H1 (cell line): ENCODE data around the gene CBLC. TPM values are rescaled to one million over a fixed set of nuclear protein-coding genes. Genes with fewer than 3 reads are reported as not detected.

Experiments used
- CTCF ChIA-PET: fragments of 300-600 bp; sonication (Branson Sonifier 250); formaldehyde crosslinking; loops from one replicate; lab custom pipeline; 2021; ENCODE audit not compliant: partially characterized antibody; lab: Charles Lee
- POLR2A ChIA-PET: fragments of 300-600 bp; sonication (Branson Sonifier 250); formaldehyde crosslinking; loops from one replicate; lab custom pipeline; 2021; ENCODE audit warnings: inconsistent platforms; ENCODE audit not compliant: partially characterized antibody; lab: Charles Lee
- DNase-seq, 2 experiments: peaks; one replicate each; pipeline versions ENCODE4 v3.0.0 to v3.0.0-alpha.2; 2010 to 2022; ENCODE audit warnings: low spot score in 2 of 2, low read depth in 1 of 2, mixed read lengths in 1 of 2
- FAIRE-seq: peaks from 2 replicates; lab custom pipeline; 2011; peaks lifted over from hg19 to GRCh38; lab: Jason Lieb, UNC
- H2AFZ ChIP-seq: 2 replicates; pipeline ENCODE4 v1.8.1; 2012; ENCODE audit warnings: low read length, inconsistent platforms
- H2AK5ac ChIP-seq: 2 replicates; pipeline ENCODE4 v1.6.1; 2013; ENCODE audit warnings: low read depth, low read length
- H2BK120ac ChIP-seq: replicated peaks from 2 replicates; pipeline ENCODE3; 2013; ENCODE audit warnings: low read depth, low read length, inconsistent platforms
- H2BK12ac ChIP-seq: 2 replicates; pipeline ENCODE4 v1.6.1; 2013; ENCODE audit warnings: low read depth, low read length
- H2BK15ac ChIP-seq: 2 replicates; pipeline ENCODE4 v1.6.1; 2013; ENCODE audit warnings: low read length
- H2BK20ac ChIP-seq: 2 replicates; pipeline ENCODE4 v1.6.1; 2013; ENCODE audit warnings: low read length
- H2BK5ac ChIP-seq: 2 replicates; pipeline ENCODE4 v1.6.1; 2013; ENCODE audit warnings: low read depth, low read length
- H3K14ac ChIP-seq: 2 replicates; pipeline ENCODE4 v1.6.1; 2013; ENCODE audit warnings: inconsistent platforms; ENCODE audit not compliant: insufficient read length
- H3K18ac ChIP-seq: 2 replicates; pipeline ENCODE4 v1.6.1; 2013; ENCODE audit warnings: low read length; ENCODE audit errors: extremely low read depth
- H3K23ac ChIP-seq: 2 replicates; pipeline ENCODE4 v1.6.1; 2013; ENCODE audit warnings: inconsistent platforms; ENCODE audit not compliant: insufficient read length
- H3K23me2 ChIP-seq: 2 replicates; pipeline ENCODE4 v1.6.1; 2013; ENCODE audit warnings: low read depth, low read length
- H3K27ac ChIP-seq: 2 replicates; pipeline ENCODE4 v1.6.1; 2011; ENCODE audit warnings: low read depth, low read length, inconsistent platforms
- H3K27me3 ChIP-seq, 4 experiments: replicated peaks in 1 of 4; 1 replicate in 1 of 4; 2 replicates in 3 of 4; pipeline versions ENCODE4 v1.6.1 to v1.8.1; 2011 to 2013; ENCODE audit warnings: low read length in 3 of 4, mild to moderate bottlenecking in 3 of 4, inconsistent platforms in 2 of 4, mixed read lengths in 2 of 4, moderate library complexity in 1 of 4; ENCODE audit not compliant: control insufficient read depth in 3 of 4, insufficient read depth in 3 of 4; ENCODE audit errors: extremely low read depth in 1 of 4
- H3K36me3 ChIP-seq, 4 experiments: 2 replicates each; pipeline versions ENCODE4 v1.6.1 to v1.8.1; 2011 to 2013; ENCODE audit warnings: mild to moderate bottlenecking in 4 of 4, low read length in 3 of 4, moderate library complexity in 2 of 4, control low read depth in 1 of 4, inconsistent platforms in 1 of 4; ENCODE audit not compliant: insufficient read depth in 4 of 4, control insufficient read depth in 2 of 4
- H3K4ac ChIP-seq: replicated peaks from 2 replicates; pipeline ENCODE3; 2013; ENCODE audit warnings: low read length, low read depth, mixed read lengths, inconsistent platforms; ENCODE audit not compliant: insufficient read length
- H3K4me1 ChIP-seq, 4 experiments: replicated peaks in 1 of 4; 1 replicate in 1 of 4; 2 replicates in 3 of 4; pipeline versions ENCODE4 v1.6.1 to v1.8.1; 2011 to 2013; ENCODE audit warnings: low read length in 3 of 4, inconsistent platforms in 2 of 4, mixed read lengths in 1 of 4; ENCODE audit not compliant: insufficient read depth in 4 of 4, control insufficient read depth in 3 of 4
- H3K4me2 ChIP-seq, 2 experiments: 2 replicates each; pipeline versions ENCODE4 v1.6.1 to v1.8.1; 2011 to 2013; ENCODE audit warnings: low read depth in 2 of 2, low read length in 2 of 2, control low read depth in 1 of 2, inconsistent platforms in 1 of 2, mild to moderate bottlenecking in 1 of 2; ENCODE audit not compliant: insufficient read depth in 1 of 2
- H3K4me3 ChIP-seq, 4 experiments: fragments of 200-600, 300-600 bp in 1 of 4; sonication (generic), shearing (Covaris generic), sonication (Bioruptor Twin) in 1 of 4; 2 replicates each; pipeline versions ENCODE4 v1.5.1 to v1.8.1; 2011 to 2016; ENCODE audit warnings: low read length in 4 of 4, low read depth in 3 of 4, control low read depth in 2 of 4, inconsistent platforms in 2 of 4, mild to moderate bottlenecking in 2 of 4, mixed read lengths in 1 of 4, moderate library complexity in 1 of 4; ENCODE audit not compliant: insufficient read depth in 2 of 4; ENCODE audit errors: extremely low read depth in 1 of 4
- H3K56ac ChIP-seq: replicated peaks from 2 replicates; pipeline ENCODE3; 2013; ENCODE audit warnings: low read depth, mild to moderate bottlenecking, mixed read lengths, low read length, inconsistent platforms; ENCODE audit not compliant: insufficient read length
- H3K79me1 ChIP-seq: 2 replicates; pipeline ENCODE4 v1.6.1; 2013; ENCODE audit warnings: low read depth, low read length, control low read depth
- H3K79me2 ChIP-seq, 2 experiments: 2 replicates each; pipeline versions ENCODE4 v1.6.1 to v1.8.1; 2012 to 2013; ENCODE audit warnings: low read length in 2 of 2, mild to moderate bottlenecking in 2 of 2, inconsistent platforms in 1 of 2; ENCODE audit not compliant: insufficient read depth in 2 of 2, control insufficient read depth in 1 of 2
- H3K9ac ChIP-seq, 4 experiments: replicated peaks in 1 of 4; 1 replicate in 1 of 4; 2 replicates in 3 of 4; pipeline versions ENCODE4 v1.6.1 to v1.8.1; 2011 to 2013; ENCODE audit warnings: low read depth in 3 of 4, low read length in 3 of 4, control low read depth in 2 of 4, mild to moderate bottlenecking in 2 of 4, moderate library complexity in 2 of 4, inconsistent platforms in 1 of 4; ENCODE audit errors: extremely low read depth in 1 of 4
- H3K9me3 ChIP-seq, 2 experiments: 2 replicates each; pipeline versions ENCODE4 v1.6.1 to v1.8.1; 2012 to 2013; ENCODE audit warnings: mild to moderate bottlenecking in 2 of 2, moderate library complexity in 2 of 2, control low read depth in 1 of 2, inconsistent platforms in 1 of 2, low read depth in 1 of 2, low read length in 1 of 2, mixed read lengths in 1 of 2; ENCODE audit not compliant: insufficient read depth in 2 of 2
- H4K20me1 ChIP-seq, 2 experiments: replicated peaks in 1 of 2; 2 replicates each; pipeline versions ENCODE3 to v1.8.1; 2011 to 2013; ENCODE audit warnings: inconsistent platforms in 2 of 2, low read length in 2 of 2, mild to moderate bottlenecking in 1 of 2; ENCODE audit not compliant: insufficient read depth in 2 of 2, control insufficient read depth in 1 of 2
- H4K5ac ChIP-seq: 2 replicates; pipeline ENCODE4 v1.6.1; 2013; ENCODE audit warnings: low read length, low read depth, mixed read lengths, inconsistent platforms; ENCODE audit not compliant: insufficient read length
- H4K8ac ChIP-seq: 2 replicates; pipeline ENCODE4 v1.8.0; 2013; ENCODE audit warnings: mild to moderate bottlenecking, moderate library complexity, low read length, inconsistent platforms; ENCODE audit not compliant: insufficient read depth; ENCODE audit errors: extremely low read depth
- H4K91ac ChIP-seq: replicated peaks from 2 replicates; pipeline ENCODE3; 2013; ENCODE audit warnings: low read length, mixed read lengths, inconsistent platforms; ENCODE audit not compliant: insufficient read length
- CBX8 ChIP-seq: fragments of 300-800, 300-1000 bp; sonication (generic); IDR thresholded peaks from 2 replicates; pipeline ENCODE4 v1.7.1; 2016; ENCODE audit warnings: low read depth, low read length, borderline replicate concordance
- CREB1 ChIP-seq: IDR thresholded peaks from 2 replicates; pipeline ENCODE4 v1.6.1; 2012; ENCODE audit warnings: inconsistent platforms
- CTCF ChIP-seq, 3 experiments: IDR thresholded peaks; 1 replicate in 2 of 3; 2 replicates in 1 of 3; pipeline versions ENCODE4 v1.5.1 to v1.6.1; 2011; ENCODE audit warnings: low read length in 3 of 3, mild to moderate bottlenecking in 3 of 3, inconsistent platforms in 2 of 3, low read depth in 1 of 3, moderate library complexity in 1 of 3; ENCODE audit not compliant: insufficient read depth in 1 of 3; ENCODE audit errors: control extremely low read depth in 1 of 3
- EGR1 ChIP-seq: IDR thresholded peaks from 2 replicates; pipeline ENCODE4 v1.6.1; 2011; ENCODE audit warnings: low read depth, low read length, borderline replicate concordance
- JUND ChIP-seq: IDR thresholded peaks from 2 replicates; pipeline ENCODE4 v1.6.1; 2011; ENCODE audit warnings: mild to moderate bottlenecking, improper control_type of control experiment, low read length
- MAFK ChIP-seq: IDR thresholded peaks from 2 replicates; pipeline ENCODE4 v1.6.1; 2012; ENCODE audit warnings: low read depth, mild to moderate bottlenecking, improper control_type of control experiment, low read length
- MAX ChIP-seq: IDR thresholded peaks from 2 replicates; pipeline ENCODE4 v1.6.1; 2012; ENCODE audit warnings: inconsistent platforms
- RAD21 ChIP-seq, 2 experiments: IDR thresholded peaks in 1 of 2; conservative IDR thresholded peaks in 1 of 2; 2 replicates each; pipeline ENCODE4 v1.6.1; 2011; ENCODE audit warnings: low read depth in 2 of 2, low read length in 2 of 2, improper control_type of control experiment in 1 of 2, inconsistent platforms in 1 of 2, mild to moderate bottlenecking in 1 of 2, moderate library complexity in 1 of 2
- SIN3A ChIP-seq, 2 experiments: IDR thresholded peaks in 1 of 2; conservative IDR thresholded peaks in 1 of 2; 2 replicates each; pipeline ENCODE4 v1.6.1; 2011 to 2012; ENCODE audit warnings: low read length in 2 of 2, improper control_type of control experiment in 1 of 2, low read depth in 1 of 2, mild to moderate bottlenecking in 1 of 2
- WGBS, 2 experiments: shearing (Covaris generic) in 1 of 2; methylation state at CpG; one replicate each; pipeline versions ENCODE4 v1.1.6 to v1.1.7; 2013 to 2015; ENCODE audit warnings: low lambda C conversion rate in 2 of 2, mixed read lengths in 2 of 2, inconsistent platforms in 1 of 2, low coverage in 1 of 2, missing lambda C conversion rate in 1 of 2; ENCODE audit not compliant: insufficient replicate concordance in 2 of 2, insufficient coverage in 1 of 2, insufficient read length in 1 of 2; ENCODE audit errors: extremely low coverage in 1 of 2, missing lambda C conversion rate in 1 of 2; 5-methylcytosine and 5-hydroxymethylcytosine counted together
- polyA plus RNA-seq, 7 experiments: library from polyadenylated mRNA; depleted of rRNA in 3 of 7; stranded (reverse) in 5 of 7; unstranded in 2 of 7; fragments of >200 nt in 5 of 7; fragments of 200-250 nt in 2 of 7; gene quantifications; 1 replicate in 5 of 7; 2 replicates in 1 of 7; 4 replicates in 1 of 7; pipeline versions ENCODE4 v1.2.1 to v1.2.3, GENCODE V29; 2011 to 2013; ENCODE audit warnings: missing spikeins in 2 of 7, mixed read lengths in 2 of 7
- total RNA-seq: library from RNA; stranded (reverse); fragmentation: NEBNext Ultra II Directional; extraction: Animal tissue kit (Norgen Biotek cat#: 25700); gene quantifications from 2 replicates; pipeline ENCODE4 v1.2.1, GENCODE V29; 2021

The CBLC gene
- total and polyA plus RNA-seq, 2 of the 8 experiments (the other 6 are each of a cell fraction or from before 2014, with no cell fraction given) = 17.4 to 35.7 TPM

- Histone ChIP-seq H4K8ac (no peak overlapping the region), H4K91ac (no peak overlapping the region), H3K36me3 (peaks cover 0 to 3% (median 2%) of the 10 kb centered on the region in 4 experiments; a peak in 2 of 8 replicates), H3K4me2 (no peak overlapping the region; a peak in 1 of 4 replicates), H3K27ac (no peak overlapping the region), H3K4ac (no peak overlapping the region), H3K27me3 (peaks cover 0 to 19% (median 17%) of the 10 kb centered on the region in 4 experiments; a peak in 6 of 7 replicates), H2AK5ac (no peak overlapping the region), H3K14ac (no peak overlapping the region), H2AFZ (no peak overlapping the region), H2BK5ac (peak overlapping the region; percentile 69; the same call in 1 of the 2 replicates), H2BK12ac (peak overlapping the region; percentile 60; the same call in 1 of the 2 replicates), H3K18ac (no peak overlapping the region), H4K5ac (no peak overlapping the region), H3K56ac (no peak overlapping the region), H3K79me1 (no peaks in the 10 kb centered on the region), H3K79me2 (no peaks in the 10 kb centered on the region), H2BK15ac (no peak overlapping the region), H3K23ac (no peak overlapping the region), H3K9ac (no peak overlapping the region), H3K9me3 (no peaks in the 10 kb centered on the region), H3K23me2 (0 out of 2 replicates have a peak, but pooled peaks cover 1% of the 10 kb centered on the region), H2BK120ac (no peak overlapping the region), H3K4me1 (peaks cover 5 to 10% (median 6%) of the 10 kb centered on the region in 4 experiments; a peak in 6 of 7 replicates), H2BK20ac (no peak overlapping the region), H4K20me1 (peaks cover 0 to 2% of the 10 kb centered on the region in 2 experiments), H3K4me3 (no peak overlapping the region)
- WGBS, 2 experiments = 20% methylated on average over 1 of the region's 3 CpGs; no CpG with 5 or more reads in 1 of the 2 experiments
- peak; percentile 80 for FAIRE-seq
- peak; percentile 91 to 99 for DNase-seq
- ChIA-PET CTCF (interaction anchor here (1.5 to 9.2 kb wide), 2 partner anchors 14 to 17 kb away, joined by 7 to 80 read pairs; no protein-coding TSS in a partner anchor), POLR2A (interaction anchor here (0.8 to 1.0 kb wide), 2 partner anchors 16 to 18 kb away, joined by 3 read pairs; no protein-coding TSS in a partner anchor)
- TF ChIP-seq MAX (peak; percentile 13; the same call in 1 of the 2 replicates), RAD21 (IDR thresholded peaks at IDR 0.05 in 1 of 2, conservative IDR thresholded peaks at IDR 0.05 in 1 of 2; ENCODE audit: low read depth in 2 of 2, low read length in 2 of 2) (peak; percentile 76 to 78), CBX8 (no peak), SIN3A (conservative IDR thresholded peaks at IDR 0.05 in 1 of 2, IDR thresholded peaks at IDR 0.05 in 1 of 2; ENCODE audit: low read depth in 1 of 2, low read length in 2 of 2) (0 out of 4 replicates have a peak, but pooled peaks of 1 of the 2 experiments have one; percentile 35), CREB1 (0 out of 2 replicates have a peak, but pooled peaks have one; percentile 43), JUND (peak; percentile 53; the same call in 1 of the 2 replicates), CTCF (IDR thresholded peaks at IDR 0.05; ENCODE audit: control extremely low read depth in 1 of 3, insufficient read depth in 1 of 3, low read depth in 1 of 3, low read length in 3 of 3) (peak; percentile 96 to 99 (median 99)), MAFK (no peak), EGR1 (no peak)
These were observed 22.8 kb downstream of the CBLC start for GRCh38 chr19:44800461-44800860.
